ENCODE results near the gene SLC16A7.
A peak's percentile ranks its signal among the peaks of the same experiment; 100 is the strongest.

SLC16A7 gene

DNA sequence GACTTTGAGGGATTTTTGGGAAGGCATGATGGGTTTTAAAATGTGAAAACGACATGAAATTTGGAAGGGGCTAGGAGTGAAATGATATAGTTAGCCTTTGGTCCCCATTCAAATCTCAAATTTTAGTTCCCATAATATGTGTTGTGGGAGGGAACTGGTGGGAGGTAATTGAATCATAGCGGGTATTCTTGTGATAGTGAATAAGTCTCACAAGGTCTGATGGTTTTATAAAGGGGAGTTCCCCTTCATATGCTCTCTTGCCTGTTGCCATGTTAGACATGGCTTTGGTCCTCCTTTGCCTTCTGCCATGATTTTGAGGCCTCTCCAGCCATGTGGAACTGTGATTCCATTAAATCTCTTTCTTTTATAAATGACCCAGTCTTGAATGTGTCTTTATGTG is 72.8 kb downstream of the SLC16A7 start:
- DNase-seq (ENCODE audit: low read depth) = no peak

DNA sequence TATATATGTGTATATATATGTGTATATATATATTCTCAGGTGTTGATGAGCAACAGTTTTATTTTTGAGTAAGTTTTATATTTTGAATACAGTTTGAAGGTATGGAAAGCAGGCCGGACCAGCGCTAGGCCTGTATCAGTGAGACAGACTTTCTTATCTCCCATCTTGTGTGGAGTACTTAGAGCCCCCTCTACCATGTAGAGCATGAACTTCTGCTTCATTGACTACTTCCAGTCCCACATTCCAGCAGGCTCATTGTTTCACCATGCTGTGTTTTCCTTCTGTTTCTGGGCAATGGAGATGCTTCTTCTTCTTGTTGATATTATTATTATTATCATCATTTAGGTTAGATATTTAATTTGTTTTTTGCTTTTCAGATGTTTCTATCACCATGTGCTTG is 76.4 kb downstream of the SLC16A7 start:
- no peak for DNase-seq (ENCODE audit: low read depth)

DNA sequence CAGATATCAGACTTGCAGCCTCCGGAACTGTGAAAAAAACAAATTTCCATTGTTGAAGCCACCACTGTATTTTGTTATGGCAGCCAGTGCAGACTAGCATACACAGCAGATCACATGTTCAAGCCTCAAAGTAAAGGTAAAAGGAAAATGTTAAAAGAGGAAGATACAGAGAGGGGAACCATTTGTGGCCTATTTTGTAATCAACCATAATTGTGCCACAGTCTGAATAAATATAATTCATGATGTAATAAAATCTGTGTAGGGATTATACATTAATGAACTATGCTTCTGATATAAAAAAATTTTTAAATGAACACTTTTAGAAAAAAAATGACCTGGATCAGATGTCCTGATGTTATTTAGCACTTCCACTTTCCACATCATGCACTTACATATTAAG is 79.6 kb downstream of the SLC16A7 start:
- DNase-seq (ENCODE audit: low read depth) = no peak

DNA sequence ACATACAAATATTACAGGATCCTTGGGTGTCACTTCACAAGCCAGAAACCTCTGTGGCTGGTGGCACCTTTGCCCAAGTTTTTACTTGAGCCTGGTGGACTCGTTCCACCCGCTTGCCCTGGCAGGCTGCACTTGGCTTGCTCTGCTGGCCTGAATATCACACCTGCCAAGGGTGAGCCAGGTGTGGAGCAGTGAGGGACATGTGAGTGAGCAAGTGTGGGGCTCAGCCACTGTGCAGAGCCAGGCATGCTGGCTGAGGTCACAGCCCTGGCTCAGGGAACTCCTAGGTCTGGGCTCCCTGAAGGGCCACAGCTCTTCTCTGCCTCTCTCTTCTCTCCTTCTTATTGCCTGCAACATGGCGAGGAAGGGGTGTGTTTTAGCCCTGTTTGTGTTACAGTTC is 82.0 kb downstream of the SLC16A7 start:
- no peak for DNase-seq (ENCODE audit: low read depth)

DNA sequence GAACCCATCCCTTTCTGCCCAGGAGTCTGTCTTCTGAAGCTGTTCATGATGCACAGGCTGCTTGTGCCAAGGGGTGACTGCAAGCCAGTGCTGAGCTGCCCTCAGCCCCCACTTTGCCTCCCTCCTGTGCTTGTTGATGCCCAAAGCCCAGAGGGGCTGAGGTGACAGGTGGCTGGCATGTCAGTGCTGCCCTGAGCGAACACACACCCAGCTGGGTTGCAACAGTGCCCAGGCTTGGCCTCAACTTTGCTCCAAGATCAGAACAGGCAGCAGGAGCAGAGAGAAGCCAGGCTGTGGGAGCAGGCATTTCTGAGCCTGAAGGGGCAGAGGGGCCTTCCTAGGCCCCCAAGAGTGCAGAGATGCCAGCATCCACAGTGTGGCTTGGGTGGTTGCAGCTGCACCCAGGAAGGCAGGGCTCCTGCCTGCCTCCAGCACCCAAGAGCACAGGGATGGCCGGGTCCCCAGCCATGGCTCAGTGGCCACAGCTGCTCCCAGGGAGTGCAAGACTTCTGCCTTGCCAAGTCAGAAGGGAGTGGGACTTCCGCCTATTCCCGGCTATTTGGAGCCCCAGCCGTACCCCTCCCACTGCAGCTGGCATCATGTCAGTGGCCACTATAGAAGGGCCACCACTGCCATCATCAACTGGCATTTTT is 83.1 kb downstream of the SLC16A7 start:
- DNase-seq (ENCODE audit: low read depth) = no peak

DNA sequence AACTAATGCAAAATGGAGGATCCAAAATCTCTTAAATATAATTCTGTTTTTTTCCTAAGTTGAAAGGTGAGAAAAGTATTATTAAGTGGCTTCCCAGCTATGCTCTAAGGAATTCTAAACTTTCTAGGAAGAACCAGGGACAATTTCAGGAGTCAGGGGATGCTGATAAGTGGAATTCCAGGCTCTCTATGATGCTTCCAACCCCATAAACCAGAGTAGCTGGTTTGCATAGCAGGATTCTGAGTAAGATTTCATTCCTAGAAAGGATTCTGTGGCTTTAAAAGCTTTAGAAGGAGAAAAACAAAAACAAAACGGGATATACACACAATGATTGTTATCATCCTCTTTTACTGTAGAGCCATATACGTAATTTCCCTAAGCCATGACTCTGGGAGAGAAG is 93.9 kb downstream of the SLC16A7 start:
- no peak for DNase-seq (ENCODE audit: low read depth)

DNA sequence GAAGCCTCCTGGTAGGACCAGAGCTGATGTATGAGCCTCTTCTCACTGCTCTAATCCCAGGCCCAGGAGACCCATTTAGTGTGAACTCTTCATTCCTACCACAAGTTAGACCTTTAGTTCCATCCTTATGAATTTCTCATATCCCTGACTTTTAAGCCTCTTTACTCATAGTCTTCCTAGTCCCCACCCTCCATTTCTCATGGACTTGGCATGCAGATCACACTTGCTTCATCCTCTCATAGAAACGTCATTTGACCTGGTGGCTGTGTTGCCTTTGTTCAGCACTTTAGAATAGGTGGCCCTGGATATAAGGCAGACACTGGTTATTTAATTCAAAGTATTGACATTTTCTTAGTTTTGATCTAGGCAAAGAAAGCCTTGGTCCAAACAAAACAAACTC is 99.5 kb downstream of the SLC16A7 start:
- DNase-seq (ENCODE audit: low read depth) = peak; percentile 45

DNA sequence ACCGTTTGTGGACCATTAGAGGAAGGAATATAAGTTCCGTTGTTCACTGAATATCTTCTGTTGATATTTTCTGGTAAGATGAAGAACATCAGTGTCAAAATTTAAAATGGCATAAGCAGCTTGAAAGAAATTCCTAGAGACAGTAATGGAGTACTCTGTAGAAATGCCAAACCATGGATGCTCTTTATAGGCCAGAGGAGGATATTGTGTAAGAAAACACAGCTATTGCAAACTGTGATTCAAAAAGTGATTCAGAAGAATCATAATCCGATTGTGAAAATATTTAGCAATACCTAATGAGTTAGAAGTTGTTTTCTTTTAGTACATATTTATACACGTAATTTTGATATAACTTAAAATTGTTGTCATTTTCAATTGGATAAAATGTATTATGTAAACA is 102.8 kb downstream of the SLC16A7 start:
- no peak for DNase-seq (ENCODE audit: low read depth)

DNA sequence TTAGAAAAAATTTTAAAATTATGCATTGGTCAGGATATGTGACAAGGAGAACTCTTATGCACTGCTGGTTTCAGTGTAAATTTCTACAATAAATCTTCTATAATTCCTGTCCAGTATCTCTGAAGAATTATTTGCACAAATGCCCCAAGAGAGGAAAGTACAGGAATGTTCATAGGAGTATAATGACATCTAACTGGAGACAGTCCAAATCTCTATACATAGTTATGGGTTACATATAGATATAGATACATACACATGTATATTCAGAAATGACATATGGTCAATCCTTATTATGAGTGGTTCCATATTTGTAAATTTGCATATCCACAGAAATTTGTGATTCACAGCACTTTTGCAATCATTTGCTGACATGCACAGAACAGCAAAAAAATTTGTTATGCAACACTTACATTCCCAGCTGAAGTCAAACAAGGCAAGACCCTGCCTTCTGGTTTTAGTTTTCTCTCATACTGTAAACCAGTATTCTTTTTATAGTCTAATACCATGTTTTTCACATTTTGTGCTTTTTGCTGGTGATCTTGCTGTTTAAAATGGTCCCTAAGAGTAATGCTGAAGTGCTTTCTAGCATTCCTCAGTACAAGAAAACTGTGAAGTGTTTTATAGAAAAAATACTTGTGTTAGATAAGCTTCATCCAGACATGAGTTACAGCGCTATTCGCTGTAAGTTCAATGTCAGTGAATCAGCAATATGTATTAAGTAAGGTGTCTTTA is 103.8 kb downstream of the SLC16A7 start:
- DNase-seq (ENCODE audit: low read depth) = no peak

DNA sequence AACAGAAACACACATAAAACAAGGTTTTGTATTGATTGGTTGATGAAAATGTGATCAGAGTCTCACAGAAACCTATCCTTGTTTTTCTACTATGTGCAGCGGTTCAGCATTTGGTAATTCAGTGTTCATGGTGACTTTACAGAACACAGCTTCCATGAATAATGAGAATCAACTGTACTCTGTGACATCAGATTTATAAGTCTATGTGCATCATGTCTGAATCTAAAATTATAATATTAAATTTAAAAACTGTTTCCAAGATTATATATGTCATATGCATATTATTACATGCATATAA is 104.3 kb downstream of the SLC16A7 start:
- DNase-seq (ENCODE audit: low read depth) = no peak

DNA sequence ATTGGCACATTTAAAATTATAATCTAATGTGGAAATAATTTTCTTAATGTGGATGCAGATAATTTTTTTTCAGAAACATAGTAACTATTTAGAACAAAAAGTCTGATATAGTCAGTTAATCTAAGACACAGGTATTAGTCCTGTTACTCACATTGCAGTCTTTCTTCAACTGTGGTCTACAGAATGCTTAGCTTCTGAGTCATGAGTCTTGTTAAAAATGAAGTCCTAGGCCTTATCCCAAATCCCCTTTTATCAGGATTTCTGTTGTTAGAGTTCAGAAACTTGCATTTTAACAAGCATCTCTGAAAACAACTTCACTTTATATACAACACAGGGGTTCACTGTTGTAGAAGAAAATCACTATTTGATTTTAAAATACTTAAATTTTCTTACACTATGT is 112.2 kb downstream of the SLC16A7 start:
- DNase-seq (ENCODE audit: low read depth) = peak; percentile 49

DNA sequence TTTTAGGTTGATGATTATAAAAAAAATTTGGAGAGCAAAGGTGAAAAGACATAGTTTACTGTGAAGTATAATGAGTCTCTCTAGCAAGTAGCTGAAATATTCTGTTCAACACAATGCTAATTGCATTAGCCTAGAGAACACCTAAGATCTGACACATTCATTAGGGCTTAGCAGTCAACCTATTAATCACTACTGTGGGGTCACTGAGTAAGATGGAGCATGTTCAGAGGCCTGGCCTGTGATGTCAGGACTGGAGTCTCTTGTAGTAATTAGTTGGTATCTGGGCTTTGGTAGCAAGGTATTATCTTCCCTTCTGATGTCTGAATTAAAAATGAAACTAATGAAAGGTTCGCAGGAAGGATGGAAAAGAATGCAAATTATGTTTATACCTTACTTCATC is 112.7 kb downstream of the SLC16A7 start:
- no peak for DNase-seq (ENCODE audit: low read depth)

DNA sequence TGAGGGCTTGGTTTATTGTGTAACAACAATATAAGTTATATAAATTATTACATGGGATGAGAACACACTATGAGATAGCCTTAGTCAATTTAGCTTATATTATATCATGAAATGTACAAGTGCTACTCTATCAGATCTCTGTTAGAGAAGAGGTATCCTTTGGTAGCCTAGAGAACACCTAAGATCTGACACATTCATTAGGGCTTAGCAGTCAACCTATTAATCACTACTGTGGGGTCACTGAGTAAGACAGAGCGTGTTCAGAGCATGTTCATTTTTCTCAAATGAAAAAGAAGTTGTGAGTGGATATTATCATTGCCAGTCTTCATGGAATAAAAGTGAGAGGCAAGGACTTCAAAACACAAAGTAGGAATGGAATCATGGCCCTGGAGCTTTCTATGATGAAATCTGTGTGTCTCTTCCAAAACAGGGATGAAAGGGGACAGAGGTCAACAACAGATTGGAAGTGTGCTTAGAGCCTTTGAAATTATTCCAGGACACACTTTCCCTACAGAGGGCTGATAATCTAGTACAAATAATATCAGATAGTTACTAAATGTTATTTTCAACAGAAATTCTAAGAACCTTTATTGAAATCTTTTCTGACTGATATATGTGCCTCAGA is 114.3 kb downstream of the SLC16A7 start:
- no peak for DNase-seq (ENCODE audit: low read depth)

DNA sequence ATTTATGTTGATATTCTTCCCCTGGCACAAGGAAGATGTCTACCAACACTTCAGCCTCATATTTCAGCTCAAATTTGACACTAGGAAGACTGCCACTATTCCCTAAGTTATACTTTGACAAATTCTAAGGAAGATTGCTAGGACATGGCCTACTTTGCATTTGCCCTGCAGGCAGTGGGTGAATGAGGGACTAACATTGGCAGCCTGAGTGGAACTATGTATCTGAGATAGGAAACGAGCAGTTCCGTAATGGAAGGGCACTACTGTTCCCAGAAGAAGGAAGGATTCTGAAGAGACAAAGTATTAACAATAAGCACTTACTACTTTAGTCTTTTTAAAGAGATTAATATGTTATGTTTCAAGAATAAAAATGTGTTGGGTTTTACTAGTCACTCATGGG is 115.1 kb downstream of the SLC16A7 start:
- DNase-seq (ENCODE audit: low read depth) = no peak

DNA sequence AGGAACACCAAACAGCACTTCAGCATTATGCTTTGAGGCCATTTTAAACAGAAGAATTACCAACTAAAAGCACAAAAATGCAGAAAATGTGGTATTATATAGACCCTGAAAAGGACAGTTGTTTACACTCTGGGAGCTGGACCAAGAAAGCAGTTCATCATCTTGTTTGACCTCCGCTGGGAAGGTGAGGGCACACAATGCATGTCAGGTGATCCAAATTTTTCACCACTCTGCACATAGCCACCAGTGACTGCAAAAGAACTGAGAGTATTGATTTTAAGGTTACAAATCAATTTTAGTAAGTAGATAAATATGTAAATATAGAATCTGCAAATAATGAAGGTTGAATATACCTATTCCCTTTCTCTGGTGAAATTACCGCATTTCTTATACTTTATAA is 119.6 kb downstream of the SLC16A7 start:
- no peak for DNase-seq (ENCODE audit: low read depth)

DNA sequence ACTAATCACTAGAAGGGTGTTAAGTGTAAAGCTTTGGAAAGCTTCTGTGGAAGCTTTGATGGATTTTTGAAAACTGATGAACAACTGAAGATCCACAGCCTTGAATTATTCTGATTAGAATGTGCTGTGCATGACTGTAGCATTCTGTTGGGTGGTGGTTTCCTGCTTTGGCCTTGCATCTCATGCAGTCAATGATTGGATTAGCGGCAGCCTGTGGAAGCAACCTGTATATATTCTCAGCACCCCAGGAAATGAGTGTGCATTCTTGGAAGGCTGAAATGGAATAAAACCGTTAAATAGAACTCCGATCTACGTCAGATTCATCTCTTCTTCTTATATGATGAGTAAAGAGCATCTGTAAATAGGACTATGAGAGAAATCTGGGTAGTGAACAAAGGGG is 120.2 kb downstream of the SLC16A7 start:
- no peak for DNase-seq (ENCODE audit: low read depth)

DNA sequence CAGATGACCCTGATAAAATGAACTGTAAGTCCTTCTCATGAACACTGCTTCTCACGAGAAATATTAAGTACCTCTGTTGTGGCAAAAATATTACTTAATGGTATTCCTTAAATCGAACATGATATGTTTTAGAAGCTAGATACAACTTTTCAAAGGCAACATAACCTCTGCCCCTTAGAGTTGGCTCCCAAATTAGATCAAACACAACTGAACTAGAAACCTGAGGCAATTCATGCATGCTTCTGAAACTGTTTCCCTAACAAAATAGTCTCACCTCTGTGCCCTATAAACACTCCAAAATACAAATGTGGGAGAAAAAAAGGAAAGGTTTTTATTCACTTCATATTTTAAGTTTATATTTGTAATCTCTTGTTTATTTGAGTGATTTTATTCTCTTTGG is 121.6 kb downstream of the SLC16A7 start:
- no peak for DNase-seq (ENCODE audit: low read depth)

DNA sequence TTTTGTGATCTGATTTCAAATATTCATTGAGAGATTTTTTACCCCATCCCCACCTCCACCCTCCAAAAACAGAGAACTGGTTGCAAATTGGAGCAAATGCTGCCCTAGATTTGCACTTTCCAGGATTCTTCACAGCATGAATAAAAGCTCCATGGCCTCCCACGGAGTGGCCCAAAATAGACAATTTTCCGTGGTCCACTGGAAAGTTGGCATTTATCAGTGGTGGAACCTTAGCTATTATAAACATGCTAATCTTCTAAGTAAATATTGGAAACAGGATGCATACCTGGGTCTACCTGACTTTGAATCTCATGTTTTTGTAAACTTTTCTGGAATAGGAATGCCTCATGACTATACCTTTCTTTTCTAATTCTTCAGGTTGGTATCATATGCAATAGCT is 123.9 kb downstream of the SLC16A7 start:
- no peak for DNase-seq (ENCODE audit: low read depth)

DNA sequence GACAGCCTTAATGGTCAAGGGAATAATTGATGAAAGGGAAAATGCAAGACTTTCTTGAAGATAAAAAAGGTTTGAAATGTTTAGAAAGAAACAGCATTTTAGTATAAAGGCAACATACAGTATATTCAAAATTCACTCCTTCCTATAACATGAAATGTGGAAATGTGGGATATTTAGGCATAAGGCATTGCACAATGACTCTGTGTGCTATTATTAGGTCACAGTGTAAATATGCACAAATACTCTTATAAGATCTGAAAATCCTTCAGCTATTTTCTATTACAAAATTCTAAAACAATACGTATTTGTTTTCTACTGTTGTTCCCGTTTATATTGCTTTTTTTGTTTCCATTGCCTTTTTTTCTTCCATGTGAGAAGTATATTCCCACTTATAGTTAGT is 127.7 kb downstream of the SLC16A7 start:
- no peak for DNase-seq (ENCODE audit: low read depth)

DNA sequence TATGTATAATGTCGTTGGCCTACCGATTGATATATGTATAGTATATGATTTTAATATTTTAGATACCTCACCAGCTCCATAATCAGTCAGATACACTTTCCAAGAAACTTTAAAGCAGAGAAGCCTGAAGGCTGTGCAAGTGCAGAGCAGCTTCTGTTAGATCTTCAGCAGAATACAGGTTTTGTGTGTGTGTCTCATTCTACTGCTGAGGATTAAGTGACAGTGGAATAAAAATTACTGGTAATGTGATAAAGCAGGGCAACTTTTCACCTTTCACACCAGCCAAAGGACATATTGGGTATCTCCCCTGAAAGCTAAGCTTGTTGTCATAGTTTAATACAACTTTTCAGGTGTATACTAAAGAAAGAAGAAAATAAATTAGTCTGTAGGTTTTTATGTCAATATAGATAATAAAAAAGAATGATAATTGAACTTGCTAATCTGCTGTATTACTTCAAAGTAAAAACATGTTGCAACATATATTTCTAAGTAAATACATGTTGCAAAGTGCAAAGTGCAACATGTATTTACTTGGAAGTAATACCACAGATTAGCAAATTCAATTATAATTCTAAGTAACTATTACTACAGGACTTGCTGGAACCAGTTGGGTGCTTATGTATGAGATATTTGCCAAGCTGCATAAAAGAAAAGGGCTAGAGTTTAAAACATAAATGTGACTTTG is 128.3 kb downstream of the SLC16A7 start:
- no peak for DNase-seq (ENCODE audit: low read depth)

DNA sequence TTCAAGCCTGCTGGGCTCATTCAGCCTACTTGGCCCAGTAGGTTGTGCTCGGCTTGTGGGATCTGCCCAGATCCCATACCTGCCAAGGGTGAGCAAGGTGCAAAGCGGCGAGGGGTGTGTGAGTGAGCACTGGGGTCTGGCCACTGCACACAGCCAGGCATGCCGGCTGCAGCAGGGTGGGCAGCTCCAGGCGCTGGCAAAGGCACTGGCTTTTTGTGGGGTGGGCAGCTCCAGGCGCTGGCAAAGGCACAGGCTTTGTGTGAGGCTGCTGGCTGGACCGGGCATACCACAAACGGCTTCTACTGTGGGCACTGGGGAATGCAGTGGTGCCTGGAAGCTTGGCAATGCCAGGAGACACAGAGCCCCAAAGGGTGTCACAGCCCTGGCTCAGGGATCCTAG is 137.4 kb downstream of the SLC16A7 start:
- DNase-seq (ENCODE audit: low read depth) = no peak

DNA sequence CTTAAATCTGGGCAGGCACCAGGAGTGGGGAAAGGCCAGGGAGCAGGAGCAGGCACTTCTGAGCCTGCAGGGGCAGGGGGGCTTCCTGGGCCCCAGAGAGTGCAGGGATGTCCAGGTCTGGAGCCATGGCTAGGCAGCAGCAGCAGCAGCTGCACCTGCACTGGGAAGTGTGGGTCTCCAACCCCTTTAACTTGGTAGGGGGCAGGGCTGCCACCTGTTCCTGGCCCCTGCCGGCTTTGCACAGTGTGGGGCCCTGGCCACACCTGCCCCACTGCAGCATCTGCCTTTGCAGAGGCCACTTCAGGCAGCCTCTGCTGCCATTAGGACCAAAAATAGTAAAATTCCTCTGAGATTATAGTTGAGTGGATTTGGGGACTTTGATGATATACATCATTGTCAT is 138.5 kb downstream of the SLC16A7 start:
- DNase-seq (ENCODE audit: low read depth) = no peak

DNA sequence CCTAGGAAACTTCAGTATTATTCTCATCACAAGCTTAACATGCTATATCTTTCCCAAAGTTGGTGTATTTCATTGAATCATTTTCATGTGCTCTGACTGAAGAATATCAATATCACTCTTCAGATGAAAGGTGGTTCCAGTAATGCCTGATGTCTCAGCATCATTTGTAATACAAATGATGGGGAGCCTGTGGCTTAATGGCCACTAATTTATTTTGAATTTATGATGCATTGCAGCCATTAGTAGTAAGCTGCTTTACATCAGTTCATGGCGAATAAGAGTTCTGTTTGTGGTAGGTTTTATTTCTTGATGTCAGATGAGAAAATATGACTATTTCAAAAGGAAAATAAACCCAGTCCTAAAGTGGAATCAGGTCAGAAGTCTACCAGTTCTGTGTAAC is 139.4 kb downstream of the SLC16A7 start:
- no peak for DNase-seq (ENCODE audit: low read depth)
